CD4-positive, alpha-beta T cell treated with Interleukin-1 beta for 1 hour (primary cell): ENCODE results near the gene RRAS2.
"Not testable (repeated sequence)": the region's sequence is repeated elsewhere in the genome, so short reads cannot be mapped to it uniquely, and the experiment has no call there.

Experiments used
- DNase-seq, 2 donors: peaks; one replicate each; pipeline ENCODE4 v3.0.0-alpha.2; 2020 to 2022

RRAS2 gene

DNA sequence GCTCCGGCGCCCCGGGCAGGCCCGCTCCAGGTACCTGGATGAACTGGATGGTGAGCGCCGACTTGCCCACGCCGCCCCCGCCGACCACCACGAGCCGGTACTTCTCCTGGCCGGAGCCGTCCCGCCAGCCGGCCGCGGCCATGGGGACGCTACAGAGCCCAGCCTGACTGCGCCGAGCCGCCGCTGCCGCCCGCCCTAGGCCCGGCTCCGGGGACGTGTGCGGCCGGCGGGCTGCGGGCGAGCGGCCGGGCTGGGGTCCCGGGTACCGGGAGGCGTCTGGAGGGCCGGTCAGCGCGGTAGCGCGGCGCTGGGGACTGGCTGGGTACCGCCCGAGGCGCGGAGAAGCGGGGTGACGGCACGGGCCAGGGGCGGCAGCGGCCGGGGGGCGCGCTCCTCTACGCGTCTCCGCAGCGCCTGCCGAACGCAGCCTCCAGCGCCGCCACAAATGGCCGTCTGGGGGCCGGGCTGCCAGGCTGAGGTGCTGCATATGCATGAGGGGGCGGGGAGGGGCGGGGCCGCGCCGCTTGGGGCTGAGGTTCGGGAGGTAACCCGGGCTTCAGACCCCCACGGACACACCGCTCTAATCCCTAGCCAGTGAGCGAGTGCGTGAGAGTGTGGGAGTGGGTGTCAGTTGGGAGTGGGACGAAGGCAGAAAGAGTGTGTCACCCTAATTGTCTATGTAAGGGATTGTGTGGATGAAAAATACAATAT, at the start of gene RRAS2:
RRAS2 (minus strand) TSS at position 455 of the 711 bp plus-strand sequence; CDS start at position 142, 313 bp downstream.
- peak; percentile 78 to 81 for DNase-seq

DNA sequence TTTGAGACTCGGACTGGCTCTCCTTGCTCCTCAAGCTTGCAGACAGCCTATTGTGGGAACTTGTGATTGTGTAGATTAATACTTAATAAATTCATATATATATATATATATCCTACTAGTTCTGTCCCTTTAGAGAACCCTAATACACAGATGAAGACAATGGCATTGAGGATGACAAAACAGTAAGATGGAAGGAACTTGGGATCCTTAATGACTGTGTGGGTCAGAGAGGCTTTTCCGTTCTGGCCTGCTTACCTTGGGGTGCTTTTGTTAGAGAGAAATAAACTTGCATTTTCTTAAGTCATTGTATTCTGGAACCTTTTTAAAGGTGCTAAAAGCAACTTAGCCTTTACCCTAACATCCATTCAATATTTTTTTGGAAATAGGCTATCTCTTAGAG, 49.6 kb upstream of the RRAS2 start:
- no peak for DNase-seq

DNA sequence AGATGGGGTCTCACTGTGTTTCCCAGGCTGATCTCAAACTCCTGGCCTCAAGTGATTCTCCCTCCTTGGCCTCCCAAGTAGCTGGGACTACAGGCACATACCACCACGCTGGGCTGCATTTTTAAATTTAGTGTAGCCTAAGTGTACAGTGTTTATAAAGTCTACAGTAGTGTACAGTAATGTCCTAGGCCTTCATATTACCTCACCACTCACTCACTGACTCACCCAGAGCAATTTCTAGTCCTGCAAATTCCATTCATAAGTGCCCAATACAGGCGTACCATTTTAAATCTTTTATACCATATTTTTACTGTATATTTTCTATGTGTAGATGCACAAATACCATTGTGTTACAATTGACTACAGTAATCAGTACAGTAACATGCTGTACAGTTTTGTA, 47.1 kb upstream of the RRAS2 start:
- not testable (repeated sequence) for DNase-seq

DNA sequence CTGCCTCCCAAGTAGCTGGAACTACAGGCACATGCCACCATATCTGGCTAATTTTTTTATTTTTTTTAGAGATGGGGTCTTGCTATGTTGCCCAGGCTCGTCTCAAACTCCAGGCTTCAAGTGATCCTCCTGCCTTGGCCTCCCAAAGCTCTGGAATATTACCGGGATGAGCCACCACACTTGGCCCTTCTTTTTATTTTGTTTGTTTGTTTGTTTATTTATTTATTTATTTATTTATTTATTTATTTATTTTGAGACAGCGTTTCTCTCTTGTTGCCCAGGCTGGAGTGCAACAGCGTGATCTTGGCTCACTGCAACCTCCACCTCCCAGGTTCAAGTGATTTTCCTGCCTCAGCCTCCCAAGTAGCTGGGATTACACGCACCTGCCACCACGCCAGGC, 44.5 kb upstream of the RRAS2 start:
- DNase-seq = not testable (repeated sequence)

DNA sequence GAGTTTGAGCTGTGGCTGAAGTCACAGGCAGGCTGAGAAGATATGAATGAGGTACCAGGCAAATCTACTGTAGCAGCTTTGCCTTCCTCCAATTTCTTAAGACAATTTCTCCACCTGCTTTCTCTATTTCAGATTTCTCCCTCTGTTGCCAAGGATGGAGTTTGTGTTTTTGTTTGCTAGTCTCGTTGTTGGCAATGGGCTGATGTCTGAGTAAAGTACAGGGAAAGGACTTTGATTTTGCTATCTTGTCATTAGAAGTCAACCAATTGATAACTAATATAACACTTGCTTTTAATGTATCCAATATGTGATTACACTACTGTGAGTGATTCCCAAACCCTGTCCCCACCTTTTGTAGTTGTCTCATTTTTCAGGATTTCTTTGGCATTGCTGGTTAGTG, 40.1 kb upstream of the RRAS2 start:
- DNase-seq = no peak

DNA sequence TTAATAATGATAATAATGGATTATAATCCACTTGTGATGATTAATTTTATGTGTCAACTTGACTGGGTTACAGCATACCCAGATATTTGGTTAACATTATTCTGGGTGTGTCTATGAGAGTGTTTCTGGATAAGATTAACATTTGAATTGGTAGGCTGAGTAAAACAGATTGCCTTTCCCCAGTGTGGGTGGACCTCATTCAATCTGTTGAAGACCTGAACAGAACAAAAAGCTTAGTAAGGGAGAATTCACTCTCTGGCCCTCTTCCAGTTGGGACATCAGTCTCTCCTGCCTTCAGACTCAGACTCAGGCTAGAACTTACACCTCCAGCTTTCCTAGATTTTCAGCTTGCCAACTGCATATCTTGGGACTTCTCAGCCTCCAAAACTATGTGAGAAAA, 37.3 kb upstream of the RRAS2 start:
- DNase-seq = no peak

DNA sequence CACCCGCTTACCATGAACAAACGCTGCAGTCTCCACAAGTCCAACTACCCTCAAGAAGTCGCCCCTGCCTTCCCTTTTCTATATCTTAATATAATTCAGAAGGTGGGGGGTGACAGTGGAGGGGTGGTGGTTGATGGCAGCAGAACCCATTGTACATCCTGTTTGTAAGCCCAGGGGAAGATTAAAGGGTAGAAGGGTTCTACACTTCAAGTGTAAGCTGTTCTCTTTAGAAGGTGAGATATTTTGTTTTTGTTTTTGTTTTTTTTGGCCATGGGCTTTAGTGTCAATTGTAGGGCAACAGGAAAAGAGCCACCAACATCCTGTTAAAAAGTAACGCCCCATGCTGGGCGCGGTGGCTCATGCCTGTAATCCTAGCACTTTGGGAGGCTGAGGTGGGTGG, 34.9 kb upstream of the RRAS2 start:
- DNase-seq = peak in 1 of 2 donors; percentile 6

DNA sequence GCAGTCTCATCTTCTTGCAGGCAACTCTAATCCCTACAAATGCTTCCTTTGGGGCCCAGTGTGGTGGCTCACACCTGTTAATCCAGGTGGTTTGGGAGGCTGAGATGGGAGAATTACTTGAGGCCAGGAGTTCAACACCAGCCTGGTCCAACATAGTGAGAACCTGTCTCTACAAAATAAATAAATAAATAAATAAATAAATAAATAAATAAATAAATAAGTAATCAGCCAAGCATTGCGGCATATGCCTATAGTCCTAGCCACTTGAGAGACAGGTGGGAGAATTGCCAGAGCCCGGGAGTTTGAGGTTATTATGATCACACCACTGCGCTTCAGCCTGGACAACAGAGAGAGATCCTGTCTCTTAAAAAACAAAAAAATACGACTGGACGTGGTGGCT, 34.1 kb upstream of the RRAS2 start:
- no peak for DNase-seq

DNA sequence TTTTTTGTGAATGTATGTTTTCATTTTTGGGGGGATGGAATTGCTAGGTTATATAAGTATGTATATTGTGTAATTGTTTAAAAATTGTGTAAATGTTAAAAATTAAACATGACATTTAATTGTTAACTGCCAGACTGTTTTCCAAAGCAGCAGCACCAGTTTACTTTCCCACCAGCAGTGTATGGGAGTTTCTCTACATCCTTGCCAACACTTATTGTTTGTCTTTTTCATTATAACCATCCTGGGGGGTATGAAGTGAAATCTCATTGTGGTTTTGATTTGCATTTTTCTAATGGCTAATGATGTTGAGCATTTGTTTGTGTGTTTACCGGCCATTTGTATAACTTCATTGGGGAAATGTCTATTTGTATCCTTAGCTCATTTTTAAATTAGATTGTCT, 31.7 kb upstream of the RRAS2 start:
- DNase-seq = no peak

DNA sequence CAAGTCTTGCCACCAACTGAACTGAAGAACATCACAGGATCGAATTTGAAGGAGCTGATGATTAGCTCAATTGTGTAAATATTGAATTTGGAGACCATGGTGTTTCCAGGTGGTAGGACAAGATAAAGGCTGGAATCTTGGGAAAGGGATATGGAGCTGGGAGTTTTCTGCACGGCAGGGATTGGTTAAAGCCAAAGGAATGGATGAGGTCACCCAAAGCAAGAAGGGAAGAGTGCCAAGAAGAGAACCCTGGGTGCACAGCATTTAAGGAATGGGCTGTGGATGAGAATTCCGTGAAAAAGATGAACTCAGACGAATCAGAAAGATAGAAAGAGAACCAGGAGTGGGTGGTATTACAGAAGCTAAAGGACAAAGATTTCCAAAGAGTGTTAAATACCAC, 29.4 kb upstream of the RRAS2 start:
- no peak for DNase-seq

DNA sequence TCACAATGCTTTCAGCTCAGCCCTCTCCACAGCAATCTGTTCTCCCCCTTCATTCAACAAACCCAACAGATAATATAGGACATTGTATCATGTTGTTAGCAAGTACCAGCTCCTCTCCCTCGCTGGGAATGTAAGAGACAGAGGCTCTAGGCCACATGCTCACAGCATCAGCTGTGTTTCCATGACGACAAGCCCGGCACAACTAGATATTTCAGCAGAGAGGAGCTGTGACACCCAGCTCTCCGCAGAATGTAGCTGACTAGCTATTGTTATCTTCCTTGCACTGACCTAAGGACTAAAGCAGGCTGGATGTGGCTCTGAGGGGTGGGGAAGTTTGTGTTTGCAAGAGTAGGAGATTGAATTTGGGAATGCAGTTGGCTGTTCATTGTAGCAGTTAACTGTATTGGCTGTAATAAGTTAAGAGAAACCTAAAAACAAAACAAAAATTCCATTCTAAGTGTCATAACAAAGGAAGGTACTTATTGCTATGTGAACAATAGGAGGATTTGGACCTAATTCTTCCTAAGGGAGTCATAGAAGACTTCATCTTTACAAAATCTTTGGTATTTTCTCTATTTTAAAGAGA, 28.0 kb upstream of the RRAS2 start:
- DNase-seq = no peak

DNA sequence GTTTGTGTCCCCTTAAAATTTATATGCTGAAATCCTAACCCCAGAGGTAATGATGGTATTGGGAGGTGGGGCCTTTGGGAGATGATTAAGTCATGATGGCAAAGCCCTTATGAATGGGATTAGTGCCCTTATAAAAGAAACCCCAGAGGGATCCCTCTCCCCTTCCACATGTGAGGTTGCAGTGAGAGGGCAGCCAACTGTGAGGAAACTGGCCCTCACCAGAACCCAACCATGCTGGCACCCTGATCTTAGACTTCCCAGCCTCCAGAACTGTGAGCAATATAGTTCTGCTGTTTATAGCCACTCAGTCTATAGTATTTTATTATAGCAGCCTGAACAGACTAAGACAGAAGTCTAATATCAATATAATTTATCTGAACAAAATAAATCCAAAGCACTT, 27.1 kb upstream of the RRAS2 start:
- DNase-seq = no peak

DNA sequence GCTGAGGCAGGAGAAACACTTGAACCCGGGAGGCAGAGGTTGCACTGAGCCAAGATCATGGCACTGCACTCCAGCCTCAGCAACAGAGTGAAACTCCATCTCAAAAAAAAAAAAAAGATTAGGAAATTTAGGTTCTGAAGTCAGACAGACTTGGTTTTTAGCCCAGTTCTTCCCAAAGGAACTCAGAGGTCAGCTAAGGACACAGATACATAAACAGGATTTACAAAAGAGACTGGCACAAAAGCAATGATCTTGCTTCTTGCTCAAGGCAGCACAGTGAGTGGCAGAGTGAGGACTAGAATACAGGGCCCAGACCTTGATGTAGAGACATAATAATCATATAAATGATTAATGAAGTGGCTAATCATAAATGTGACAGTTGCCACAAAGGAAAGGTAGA, 25.4 kb upstream of the RRAS2 start:
- DNase-seq = no peak

DNA sequence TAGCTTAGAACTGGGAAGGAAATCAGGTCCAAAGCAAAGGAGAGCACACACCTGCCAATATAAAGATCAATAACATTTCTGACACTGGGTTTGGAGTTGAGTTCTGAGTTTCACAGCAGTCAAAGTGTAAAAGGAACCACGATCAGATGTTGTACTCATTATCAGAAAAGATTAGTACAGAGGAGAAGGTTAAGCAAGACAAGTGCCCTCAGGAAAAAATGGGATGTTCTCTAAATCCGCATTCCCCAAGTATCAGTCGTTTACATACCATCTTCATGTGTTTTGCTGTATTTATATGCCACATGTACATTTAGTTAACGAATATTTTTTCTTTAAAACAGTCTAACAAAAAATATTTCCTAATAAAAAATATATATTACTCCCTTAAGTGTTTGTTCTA, 23.0 kb upstream of the RRAS2 start:
- DNase-seq = no peak

DNA sequence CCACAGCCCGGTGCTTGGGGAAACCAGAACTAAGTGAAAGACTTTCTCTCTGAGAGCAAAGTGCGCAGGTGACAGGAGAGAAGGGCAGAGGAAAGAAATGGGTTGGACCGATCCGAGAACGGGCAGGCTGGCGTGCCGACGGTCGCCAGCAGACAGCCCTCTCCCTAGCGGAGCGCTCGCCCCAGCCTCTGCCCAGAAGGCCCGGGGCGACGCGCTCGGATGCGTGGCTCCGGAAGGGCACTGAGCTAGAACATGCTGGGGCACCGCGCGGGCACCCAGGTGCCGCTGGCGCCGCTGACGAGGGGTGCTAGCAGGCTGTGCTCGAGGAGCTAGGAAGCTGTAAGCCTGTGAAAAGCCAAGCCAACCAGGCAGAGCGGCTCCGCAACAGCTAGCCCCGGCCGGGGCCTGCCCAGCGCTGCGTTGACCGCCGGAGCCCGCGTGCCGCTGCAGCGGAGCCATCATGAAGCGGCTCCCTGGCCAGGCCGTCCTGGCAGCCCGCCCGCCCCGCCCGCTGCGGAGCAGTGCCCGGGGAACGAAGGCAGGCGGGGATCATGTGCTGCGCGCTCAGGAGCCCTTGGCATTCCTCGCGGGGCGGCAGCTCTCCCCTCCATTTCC, 22.1 kb upstream of the RRAS2 start:
- peak; percentile 33 to 56 for DNase-seq

DNA sequence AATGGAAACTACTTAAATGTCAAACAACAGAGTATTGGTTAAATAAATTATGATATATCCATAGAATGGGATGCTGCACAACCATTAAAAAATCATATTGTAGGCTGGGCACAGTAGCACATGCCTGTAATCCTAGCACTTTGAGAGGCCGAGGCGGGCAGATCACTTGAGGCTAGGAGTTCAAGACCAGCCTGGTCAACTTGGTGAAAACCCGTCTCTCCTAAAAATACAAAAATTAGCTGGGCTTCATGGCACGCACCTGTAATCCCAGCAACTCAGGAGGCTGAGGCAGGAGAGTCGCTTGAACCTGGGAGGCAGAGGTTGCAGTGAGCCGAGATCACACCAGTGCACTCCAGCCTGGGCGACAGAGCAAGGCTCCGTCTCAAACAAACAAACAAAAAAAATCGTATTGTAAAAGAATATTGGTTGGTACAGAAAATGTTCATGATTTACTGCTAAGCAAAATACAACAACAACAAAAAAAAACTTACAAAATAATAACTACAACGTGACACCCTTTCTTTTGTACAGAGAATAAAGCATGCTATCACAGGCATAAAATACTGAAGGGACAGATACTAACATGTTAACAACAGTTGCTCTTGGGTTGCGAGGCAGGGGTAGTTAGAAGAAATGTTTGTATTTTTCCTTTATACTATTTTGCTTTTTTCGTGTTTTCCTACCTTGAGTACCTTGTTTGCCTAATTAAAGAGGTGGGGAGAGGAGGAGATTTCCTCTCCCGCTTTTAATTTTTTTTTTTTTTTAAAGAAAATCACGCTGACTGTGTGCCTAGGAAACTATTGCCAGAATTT, 21.3 kb upstream of the RRAS2 start:
- DNase-seq = no peak

DNA sequence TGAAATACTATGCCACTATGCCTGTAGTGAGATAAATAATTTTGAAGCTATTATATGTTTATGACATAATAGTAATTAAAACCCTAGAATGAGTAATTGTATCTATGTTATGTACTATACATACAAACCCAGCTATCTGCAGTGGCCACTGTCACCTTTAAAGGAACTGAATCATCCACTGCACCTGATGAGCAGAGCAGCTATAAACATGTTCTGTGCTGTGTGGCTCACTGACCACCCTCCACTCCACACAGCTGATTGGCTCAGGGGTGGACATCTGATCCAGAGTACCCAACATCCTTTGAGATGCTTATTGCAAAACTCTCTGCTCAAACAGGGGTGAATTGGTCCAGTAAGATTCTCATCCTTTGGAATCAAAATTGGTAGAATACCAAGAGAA, 19.2 kb upstream of the RRAS2 start:
- DNase-seq = no peak

DNA sequence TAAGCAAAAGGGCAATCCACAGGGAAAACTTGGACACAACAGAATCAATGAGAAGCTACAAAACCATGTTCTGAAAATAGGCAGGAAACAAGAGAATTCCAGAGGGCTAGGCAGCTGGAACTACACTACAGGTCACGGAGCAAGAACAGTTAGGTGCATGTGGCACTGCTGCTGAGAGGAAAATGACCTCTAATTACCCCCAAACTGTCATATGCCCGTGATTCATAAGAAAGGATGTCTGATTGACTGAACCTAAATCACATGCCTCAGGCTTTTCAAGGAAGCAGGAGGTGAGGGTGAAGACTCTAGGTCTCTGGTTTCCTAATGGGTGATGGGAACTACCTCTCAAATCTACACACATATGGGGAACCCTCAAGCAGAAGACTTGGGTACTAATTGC, 17.9 kb upstream of the RRAS2 start:
- DNase-seq = no peak

DNA sequence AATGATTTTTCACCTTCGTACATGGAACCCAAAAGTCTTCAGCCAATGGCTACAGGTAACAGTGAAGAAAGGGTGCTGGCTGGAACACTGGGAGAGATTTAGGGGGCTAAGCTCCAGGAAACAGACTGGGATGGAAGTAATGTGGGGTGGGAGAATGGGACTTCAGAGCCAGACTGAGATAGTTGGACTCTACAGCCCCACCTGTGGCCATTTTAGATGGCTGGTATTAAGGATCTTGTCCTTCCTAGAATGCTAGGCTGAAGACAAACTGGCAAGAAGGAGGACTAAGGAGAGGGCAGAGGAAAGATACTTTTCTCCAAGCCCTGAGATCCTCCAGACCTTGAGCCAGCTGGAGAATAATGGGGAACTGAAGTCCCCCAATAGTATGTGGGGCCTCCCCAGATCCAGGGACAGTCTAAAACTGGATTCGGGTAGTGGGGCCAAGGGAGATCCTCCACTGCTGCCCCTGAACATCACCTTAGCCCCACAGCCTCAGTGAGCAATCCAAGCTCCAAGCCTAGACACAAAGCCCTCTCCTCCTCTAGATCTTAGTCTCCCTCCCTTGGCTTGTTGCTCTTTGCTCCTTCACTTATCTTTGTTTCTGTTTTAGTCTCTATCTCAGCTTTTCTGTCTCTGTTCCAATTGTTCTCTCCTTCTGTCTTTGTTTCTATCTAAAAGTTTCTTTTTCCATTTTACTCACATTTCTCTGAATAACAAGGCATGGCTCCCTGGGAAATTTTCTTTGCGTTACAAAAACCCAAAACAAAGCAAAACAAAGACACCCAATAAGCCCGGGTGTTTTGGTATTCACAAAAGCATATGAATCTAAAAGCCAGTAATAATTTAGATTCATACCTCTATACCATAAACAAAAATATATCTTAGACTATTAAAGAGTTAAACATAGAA, 16.2 kb upstream of the RRAS2 start:
- no peak for DNase-seq

DNA sequence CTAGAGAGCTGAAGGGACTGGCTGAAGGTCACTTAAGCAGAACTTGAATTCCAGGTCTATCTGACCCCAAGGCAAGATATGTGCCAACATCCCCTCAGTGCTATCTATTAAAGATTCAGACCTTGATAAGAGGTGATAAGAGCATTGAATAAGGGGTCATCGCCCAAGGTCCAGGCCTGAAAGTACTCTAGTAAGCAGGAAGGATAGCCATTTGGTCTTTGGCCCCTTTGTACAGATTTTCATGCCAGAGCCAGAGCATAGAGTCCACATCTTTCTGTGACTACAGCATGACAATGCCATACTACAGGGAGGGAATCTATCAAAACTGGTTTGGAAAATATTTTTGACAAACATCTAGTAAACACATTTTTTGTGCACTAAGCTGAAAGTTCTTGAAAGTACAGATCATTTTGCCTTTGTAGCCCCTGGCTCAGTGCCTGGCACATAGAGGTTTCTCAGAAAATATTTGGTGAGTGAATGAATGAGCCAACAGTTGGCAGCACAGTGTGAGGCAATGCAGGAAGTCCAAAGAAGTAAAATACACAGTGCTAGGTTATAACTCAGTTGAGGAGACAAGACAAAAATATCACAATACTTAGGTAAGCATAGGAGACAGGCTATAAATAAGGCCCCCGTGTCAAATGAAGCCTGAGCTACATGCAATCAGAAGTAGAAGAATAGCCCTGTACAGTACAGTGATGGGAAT, 15.1 kb upstream of the RRAS2 start:
- DNase-seq = no peak

DNA sequence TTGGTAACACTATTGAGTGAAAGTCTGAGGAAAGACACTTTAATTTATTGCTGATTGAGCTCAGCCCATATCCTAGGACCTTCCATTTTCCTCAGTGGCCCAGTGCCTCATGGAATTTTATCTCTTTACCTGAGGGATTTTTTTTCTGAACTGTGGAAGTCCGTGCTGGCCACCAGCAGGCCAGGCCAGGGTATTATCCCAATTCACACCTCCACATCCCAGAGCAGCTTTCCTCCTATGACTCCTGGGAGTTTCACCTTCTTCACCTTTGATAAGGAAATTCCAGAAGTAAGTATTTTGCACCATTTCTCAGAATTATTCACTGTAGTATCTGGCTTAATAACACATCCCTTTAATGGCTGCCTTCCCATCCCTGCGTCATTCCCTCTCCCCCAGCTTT, 13.0 kb upstream of the RRAS2 start:
- no peak for DNase-seq

DNA sequence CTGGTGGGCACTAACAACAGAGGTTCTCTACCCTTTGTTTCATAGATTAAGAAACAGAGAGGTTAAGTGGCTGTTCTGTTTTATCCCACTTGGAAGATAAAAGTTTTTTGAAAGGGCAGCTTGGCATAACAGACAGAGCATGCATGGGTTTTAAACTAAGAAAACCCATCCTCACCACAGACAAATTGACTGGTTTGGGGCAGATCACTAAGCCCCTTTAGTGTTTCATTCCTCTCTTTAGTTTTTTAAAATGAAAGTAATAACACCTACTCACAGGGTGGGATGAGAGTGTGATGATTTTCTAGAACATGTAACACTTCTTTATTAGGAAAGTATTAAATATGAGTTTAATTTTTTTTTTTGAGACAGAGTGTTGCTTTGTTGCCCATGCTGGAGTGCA, 12.3 kb upstream of the RRAS2 start:
- DNase-seq = no peak
